ENCODE results near the gene NFKB1.
"Not testable (repeated sequence)": the region's sequence is repeated elsewhere in the genome, so short reads cannot be mapped to it uniquely, and the experiment has no call there.

Gene NFKB1

GRCh38 chr4:102604222-102604940 is 103.2 kb downstream of the NFKB1 start:
- peak in 1 of 2 experiments; percentile 5 for DNase-seq

GRCh38 chr4:102606261-102606660 is 105.1 kb downstream of the NFKB1 start:
- DNase-seq = no peak

GRCh38 chr4:102606846-102607450 is 105.8 kb downstream of the NFKB1 start:
- DNase-seq = no peak

- DNase-seq = no peak
Measured at GRCh38 chr4:102608190-102608589, 107.0 kb downstream of the NFKB1 start.

GRCh38 chr4:102610007-102610406 is 108.8 kb downstream of the NFKB1 start:
- peak in 1 of 2 experiments; percentile 26 for DNase-seq

- DNase-seq = no peak
Measured at GRCh38 chr4:102610476-102610875, 109.3 kb downstream of the NFKB1 start.

GRCh38 chr4:102612210-102612609 is 111.1 kb downstream of the NFKB1 start:
- no peak for DNase-seq

GRCh38 chr4:102612824-102613366 is 111.7 kb downstream of the NFKB1 start:
- DNase-seq = peak; percentile 33 to 36

GRCh38 chr4:102614801-102615200 is 113.6 kb downstream of the NFKB1 start:
- DNase-seq = no peak

- no peak for DNase-seq
Measured at GRCh38 chr4:102616636-102617035, 115.5 kb downstream of the NFKB1 start.

- DNase-seq = not testable (repeated sequence)
Measured at GRCh38 chr4:102619021-102619420, 117.9 kb downstream of the NFKB1 start.

- not testable (repeated sequence) for DNase-seq
Measured at GRCh38 chr4:102619776-102620631, 118.8 kb downstream of the NFKB1 start.

- peak; percentile 66 to 75 for DNase-seq
Measured at GRCh38 chr4:102620697-102621497, 119.7 kb downstream of the NFKB1 start.

- peak in 1 of 2 experiments; percentile 7 for DNase-seq
Measured at GRCh38 chr4:102623622-102624021, 122.5 kb downstream of the NFKB1 start.

GRCh38 chr4:102624505-102624904 is 123.3 kb downstream of the NFKB1 start:
- DNase-seq = no peak

GRCh38 chr4:102625232-102625930 is 124.2 kb downstream of the NFKB1 start:
- peak; percentile 81 to 85 for DNase-seq

- DNase-seq = no peak
Measured at GRCh38 chr4:102627831-102628523, 126.8 kb downstream of the NFKB1 start.

- no peak for DNase-seq
Measured at GRCh38 chr4:102629673-102630072, 128.5 kb downstream of the NFKB1 start.

GRCh38 chr4:102631616-102632015 is 130.5 kb downstream of the NFKB1 start:
- no peak for DNase-seq

- DNase-seq = no peak
Measured at GRCh38 chr4:102632241-102633065, 131.3 kb downstream of the NFKB1 start.
